Activated CD4-positive, alpha-beta T cell treated with anti-CD3 and anti-CD28 coated beads, Interleukin-2, amount 50 U/mL, for 24 hours (primary cell): ENCODE measurements around the gene ISG15.
"Not testable (repeated sequence)": the region's sequence is repeated elsewhere in the genome, so short reads cannot be mapped to it uniquely, and the experiment has no call there.

Experiments
- DNase-seq, 2 donors: peaks; one replicate each; pipeline ENCODE4 v3.0.0-alpha.2; 2020; ENCODE audit warnings: low read depth in 1 of 2, low spot score in 1 of 2

The ISG15 gene

DNA sequence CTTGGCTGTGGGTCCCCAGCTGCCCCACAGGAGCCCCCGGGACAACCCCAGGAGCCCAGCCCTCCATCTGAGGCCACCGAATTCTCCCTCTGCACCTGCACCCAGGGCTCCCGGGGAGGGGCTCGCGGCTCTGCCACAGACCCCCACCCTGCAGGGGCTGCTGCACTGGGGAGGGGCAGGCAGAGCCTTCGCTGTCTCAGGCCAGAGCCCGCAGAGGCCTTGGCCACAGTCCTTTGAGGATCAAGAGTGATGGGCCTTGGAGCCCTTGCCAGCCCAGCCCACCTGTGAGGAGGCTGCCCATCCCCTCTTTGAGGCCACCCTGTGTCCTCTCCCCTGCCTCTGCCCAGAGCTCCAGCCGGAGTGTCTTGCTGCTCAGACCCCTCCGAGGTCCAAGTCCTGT is 37.9 kb upstream of the ISG15 start:
- no peak for DNase-seq

DNA sequence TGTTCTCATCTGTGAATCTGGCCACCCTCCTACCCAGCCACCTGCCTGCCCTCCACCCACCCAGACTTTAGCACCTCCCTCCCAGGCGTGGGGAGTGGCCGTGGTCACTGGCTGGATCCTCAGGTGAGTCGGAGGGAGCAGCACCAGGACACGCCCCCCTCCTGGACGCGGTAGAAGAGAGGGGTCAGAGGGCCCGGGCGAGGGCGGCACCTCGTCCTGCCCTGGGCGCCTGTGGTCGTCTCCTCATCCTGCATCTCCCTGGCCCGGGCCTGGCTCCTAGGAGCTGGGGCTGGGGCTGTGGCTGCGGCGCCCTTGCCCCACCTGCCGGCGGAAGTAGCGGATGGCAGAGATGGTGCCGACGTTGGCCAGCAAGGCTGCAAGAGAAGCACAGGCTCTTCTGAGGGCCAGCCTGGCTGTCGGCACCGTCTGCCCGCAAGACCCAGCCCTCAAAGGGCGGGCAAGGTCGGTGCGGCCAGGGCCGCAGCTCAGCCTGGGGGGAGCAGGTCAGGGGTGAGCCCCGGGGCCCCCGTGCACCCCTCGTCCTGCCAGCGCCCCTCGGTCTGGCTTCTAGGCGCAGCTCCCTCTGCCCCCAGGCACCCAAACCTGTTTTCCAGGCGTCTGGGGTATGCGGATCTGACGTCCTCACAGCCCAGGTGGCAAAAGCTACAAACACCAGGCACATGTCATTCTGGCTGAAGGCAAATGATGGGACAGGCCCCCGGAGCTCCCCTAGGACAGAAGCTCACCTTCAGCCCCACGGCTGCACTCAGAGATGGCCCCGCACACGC is 37.2 kb upstream of the ISG15 start:
- DNase-seq, result peak in 1 of 2 donors; percentile 59

DNA sequence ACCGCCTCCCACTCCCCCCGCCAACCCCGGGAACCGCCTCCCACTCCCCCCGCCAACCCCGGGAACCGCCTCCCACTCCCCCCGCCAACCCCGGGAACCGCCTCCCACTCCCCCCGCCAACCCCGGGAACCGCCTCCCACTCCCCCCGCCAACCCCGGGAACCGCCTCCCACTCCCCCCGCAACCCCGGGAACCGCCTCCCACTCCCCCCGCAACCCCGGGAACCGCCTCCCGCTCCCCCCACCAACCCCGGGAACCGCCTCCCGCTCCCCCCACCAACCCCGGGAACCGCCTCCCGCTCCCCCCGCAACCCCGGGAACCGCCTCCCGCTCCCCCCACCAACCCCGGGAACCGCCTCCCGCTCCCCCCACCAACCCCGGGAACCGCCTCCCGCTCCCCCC is 36.5 kb upstream of the ISG15 start:
- DNase-seq, result not testable (repeated sequence)

DNA sequence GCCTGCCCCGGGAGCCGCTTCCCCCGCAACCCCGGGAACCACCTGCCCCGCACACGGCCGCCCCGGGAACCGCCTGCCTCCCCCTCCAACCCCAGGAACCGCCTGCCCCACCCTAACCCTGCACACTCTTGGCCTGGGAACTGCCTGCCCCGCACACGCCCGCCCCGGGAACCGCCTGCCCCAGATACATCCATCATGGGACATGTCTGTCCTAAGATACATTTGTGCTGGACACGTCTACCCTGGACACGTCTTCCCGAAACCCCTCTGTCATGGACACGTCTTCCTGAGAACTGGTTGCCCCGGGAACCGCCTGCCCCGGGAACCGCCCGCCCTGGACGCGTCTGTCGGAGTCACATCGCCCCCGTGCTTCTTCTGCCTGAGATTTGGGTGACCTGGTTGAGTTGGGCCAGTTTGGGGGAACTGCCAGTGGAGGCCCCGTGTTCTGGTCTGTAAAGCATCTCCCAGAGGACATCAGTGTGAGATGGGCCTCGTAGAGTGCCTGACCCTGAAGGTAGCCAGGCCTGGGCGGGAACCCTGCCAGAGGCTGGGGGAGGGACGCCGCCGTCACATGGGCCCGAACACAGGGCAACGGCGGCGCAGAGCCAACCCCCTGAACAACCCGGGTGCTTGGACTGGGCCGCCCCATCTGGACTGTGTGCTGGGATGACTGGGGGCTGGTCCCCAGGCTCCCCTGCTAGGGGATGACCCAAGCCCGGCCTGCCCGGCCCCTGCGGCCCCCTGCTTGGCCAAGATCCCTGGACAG is 35.0 kb upstream of the ISG15 start:
- no peak for DNase-seq

DNA sequence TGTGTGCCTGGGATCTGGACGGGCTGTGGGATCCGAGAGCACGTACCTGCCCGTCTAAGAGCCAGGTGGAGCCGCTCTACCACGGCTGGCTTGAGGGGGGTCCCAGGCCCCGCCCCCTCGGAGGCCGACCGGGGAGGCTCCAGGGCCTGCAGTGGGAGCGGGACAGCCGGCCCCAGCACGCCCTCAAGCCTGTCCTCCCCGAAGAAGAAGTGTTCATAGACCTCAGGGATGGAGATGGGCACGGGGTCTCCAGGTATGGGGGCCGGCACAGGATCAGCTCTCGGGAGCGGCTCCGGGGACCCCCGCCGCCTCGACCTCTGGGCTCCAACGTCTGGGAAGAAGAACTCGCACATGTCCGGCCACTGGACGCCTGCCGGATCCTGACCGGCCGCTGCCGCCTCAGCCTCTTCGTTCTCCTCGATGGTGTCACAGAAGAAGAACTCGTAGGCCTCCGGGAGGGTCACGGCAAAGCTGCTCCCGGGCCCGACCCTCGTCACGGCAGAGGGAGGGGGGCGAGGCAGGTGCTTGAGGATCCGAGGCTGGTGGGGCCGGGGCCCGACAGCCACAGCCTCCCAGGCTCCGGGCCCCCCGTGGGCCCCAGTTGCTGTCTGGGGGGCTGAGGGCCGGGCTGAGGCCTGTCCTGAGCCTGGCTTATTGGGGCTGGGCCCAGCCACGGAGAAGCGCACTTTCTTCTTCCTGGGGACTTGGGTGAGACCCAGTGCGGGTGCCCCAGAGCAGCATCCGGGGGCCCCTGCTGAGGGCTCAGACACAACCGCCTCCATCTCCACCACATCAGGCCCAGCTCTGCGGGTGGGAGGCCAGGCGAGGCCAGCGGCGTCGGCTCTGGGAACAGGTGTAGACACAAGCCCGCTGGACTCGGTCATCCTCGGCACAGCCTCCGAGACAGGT is 34.2 kb upstream of the ISG15 start:
- no peak for DNase-seq

DNA sequence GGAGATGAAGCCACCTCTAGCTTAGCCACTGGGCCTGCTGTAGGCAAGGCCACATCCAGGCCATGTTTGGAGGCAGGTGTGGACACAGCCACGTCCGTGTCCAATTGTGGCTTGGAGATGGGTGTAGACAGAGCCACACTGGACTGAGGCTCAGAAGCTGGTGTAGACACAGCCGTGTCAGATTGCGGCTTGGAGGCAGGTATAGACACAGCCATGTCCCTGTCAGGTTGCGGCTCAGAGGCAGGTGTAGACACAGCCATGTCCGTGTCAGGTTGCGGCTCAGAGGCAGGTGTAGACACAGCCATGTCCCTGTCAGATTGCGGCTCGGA is 33.6 kb upstream of the ISG15 start:
- DNase-seq, result no peak

DNA sequence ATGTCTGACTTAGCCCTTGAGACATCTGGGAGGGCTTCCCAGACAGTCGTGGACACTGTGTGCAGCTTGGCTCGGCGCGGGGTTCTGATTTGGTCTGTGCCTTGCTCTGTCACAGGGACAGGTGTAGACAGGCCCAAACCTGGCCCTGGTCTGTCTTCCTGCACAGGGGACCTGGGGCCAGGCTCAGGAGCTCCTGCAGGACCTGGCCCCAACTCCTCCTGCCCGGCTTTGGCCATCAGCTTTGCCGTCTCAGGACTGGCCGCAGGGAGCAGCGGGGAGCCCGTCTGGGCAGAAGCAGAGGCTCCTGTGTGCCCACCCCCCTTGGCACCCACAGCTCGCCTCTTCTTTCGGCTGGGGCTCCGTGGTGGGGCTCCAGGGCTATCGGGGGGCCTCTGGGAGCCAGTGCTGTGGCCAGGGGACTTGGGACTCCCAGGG is 33.1 kb upstream of the ISG15 start:
- DNase-seq, result no peak

DNA sequence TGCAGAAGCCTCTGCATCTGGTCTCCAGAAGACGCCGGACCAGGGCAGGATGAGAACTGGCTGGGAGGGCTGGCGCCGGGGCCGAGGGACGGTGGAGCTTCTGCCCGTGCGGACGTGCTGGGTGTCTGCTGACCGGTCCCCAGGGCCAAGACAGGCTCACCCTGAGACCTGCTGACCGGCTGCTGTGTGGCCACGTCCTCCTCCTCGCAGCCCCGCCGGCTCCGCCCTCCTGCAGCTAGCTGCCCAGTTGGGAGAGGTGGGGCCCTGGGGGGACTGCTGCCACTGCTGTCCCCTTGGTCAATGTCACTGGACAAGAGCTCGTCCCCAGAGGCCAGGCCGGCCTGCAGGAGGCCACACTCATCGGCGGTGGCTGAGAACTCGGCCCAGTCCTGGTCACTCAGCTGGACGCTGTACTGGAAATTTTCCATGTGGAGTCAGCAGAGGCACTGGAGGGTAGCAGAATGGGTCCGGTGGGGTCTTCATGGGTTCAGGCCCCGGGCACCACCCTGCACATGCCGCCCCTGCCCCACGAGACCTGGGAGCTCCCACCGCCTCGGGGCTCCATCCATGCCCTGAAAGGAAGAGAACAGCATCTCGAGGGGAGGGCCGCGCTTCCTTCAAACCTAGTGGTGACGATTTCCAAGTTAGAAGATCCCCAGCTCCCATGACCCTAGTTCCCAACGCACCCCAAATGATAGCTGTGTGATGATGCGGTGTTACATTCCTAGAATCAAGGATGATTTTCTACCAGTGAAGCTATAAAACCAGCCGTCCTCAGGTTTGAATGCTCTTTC is 32.5 kb upstream of the ISG15 start:
- DNase-seq, result no peak

DNA sequence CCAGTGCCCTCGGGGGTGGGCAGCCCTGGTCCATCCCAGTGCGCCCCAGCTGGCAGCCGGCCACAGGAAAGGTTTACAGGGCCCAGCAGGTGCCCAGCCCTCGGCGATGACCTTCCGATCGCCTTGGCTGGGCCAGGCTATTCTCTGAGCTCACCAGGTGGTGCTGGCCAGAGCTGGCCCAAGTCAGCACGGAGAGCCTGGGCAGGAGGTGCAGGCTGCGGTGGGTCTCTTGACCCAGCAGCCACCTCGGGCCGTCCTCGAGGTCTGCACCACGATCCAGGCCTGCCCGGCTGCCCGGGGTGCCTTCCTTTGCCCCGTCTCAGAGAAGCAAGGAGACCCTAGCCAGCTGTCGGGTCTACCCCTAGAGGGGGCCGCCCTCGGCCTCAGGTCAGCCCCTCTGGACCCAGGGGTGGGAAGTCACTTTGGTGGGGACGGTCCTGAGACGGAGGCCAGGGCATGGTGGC is 31.8 kb upstream of the ISG15 start:
- no peak for DNase-seq

DNA sequence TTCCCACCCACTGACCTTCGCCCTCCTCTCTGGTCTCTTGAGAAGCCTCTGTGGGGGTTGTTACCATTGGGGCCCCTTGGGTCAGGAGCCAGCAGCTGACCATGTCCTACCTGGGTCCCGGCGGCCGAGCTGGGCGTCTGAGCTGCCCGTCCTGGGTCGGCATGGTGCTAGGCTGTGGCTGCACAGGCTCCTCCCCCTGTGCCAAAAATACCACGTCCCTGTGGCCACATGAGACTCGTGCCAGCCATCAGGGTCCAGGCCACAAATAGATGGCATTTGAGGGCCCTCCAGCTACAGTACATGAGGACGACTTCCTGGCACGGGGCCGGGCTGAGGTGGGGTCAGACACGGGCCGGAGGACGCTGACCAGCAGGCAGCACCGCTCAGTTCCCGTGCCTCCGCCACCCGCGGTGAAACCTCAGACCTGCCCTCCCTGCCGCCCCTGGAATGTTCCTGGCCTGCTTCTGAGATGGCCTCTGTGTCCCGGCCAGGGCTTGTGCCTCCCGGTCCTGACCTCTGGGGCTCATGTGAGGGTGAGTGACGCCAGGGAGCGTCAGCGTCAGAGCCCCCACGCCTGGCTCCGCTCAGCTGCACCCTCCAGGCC is 31.2 kb upstream of the ISG15 start, which contains the start of gene PERM1:
TSS of gene PERM1 (minus strand) at position 139 of the 604 bp plus-strand sequence. CDS start 1,064 bp downstream, outside the sequence.
- DNase-seq, result no peak

DNA sequence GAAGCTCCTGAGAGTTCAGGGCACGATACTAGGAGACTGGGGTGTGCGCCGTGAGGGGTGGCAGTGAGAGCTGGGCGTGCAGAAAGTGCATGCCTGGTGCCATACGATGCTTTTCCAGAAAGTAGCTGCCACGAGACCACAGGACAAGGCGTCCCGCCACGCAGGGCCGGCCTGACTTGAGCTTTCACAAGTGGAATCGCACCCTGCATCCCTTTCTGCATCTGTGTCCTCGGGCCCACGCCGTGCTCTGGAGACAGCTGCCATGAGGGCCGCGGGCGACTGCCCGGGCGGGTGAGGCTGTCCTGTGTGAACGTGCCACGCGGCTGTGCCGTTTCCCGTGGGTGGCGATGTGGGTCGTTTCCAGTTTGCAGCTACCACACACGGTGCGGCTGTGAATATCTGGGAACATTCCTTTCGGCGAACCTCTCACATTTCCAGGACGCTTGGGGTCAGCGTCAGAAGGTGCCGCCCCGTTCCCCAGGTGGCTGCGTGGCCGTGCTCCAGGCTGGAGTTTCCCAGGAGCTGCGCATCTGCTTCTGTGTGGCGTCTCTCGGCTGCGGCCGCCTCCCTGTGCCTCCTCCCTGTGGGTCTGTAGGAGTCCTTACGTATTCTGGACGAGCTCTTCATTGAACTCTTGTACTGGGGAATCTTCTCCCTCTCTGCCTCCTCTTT is 30.4 kb upstream of the ISG15 start:
- DNase-seq, result no peak

DNA sequence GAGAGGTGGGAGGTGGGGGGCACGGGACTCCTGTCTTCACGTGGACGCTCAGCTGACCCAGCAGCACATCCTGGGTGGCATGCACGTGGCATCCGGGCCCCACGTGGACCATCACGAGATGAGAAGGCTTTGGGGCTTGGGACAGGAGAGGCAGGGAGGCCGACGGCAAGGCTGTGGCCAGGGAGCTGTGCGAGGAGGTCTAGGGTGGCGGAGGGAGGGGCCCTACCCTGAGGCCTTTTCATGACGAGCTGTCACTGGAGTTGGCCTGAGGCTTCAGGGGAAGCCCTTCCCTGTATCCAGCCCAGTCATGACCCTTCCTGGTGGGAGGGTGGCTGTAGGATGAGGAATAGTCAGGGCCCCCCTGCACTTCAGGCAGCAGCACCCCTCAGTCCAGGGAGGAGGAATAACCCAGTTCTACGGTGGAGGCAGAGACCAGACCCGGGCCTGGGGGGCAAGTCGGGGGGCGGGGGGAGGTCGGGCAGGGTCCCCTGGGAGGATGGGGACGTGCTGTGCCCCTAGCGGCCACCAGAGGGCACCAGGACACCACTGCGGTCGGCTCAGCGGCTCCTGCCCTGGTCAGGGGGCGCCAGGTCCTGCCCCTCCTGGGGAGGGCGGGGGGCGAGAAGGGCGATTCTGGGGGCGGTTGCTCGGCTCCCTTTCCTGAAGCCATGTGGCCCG is 29.4 kb upstream of the ISG15 start:
- DNase-seq, result peak; percentile 41 to 48

DNA sequence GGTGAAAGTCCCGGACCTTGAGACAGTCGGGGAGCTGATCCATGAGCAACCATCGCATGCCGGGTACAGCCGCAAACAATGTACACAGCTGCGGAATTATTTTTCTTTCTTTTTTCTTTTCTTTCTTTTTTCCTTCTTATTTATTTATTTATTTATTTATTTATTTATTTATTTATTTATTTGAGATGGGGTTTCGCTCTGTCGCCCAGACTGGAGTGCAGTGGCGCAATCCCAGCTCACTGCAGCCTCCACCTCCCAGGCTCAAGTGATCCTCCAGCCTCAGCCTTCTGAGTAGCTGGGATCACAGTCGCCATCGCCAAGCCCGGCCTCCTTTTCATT is 28.9 kb upstream of the ISG15 start:
- no peak for DNase-seq

DNA sequence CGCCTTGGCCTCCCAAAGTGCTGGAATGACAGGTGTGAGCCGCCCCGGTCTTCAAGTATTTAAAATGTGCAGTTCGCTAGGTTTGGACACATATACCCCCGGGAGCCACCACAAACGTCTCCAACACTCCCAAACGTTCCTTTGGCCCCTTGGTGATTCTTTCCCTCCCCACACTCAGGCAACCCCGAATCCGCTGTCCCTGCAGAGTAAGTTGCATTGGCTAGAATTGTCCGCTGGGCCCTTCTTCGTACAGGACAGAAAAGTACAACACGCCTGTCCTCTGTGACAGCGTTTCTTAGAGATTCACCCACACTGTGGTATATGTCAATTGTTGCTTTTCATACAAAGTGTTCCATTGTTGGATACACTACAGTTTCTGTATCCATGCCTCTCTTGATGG is 28.2 kb upstream of the ISG15 start:
- no peak for DNase-seq

DNA sequence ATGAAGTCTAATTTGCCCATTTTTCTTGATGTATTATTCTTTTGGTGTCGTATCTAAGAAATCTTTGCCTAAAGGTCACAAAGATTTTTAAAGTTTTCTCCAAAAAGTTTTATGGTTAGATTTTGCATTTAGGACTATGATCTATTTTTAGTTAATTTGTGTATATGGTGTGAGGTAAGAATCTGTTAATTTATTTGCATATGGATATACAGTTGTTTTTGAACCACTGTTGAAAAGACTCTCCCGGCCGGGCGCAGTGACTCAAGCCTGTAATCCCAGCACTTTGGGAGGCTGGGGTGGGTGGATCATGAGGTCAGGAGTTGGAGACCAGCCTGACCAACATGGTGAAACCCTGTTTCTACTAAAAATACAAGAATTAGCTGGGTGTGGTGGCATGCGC is 25.2 kb upstream of the ISG15 start:
- DNase-seq, result not testable (repeated sequence)

DNA sequence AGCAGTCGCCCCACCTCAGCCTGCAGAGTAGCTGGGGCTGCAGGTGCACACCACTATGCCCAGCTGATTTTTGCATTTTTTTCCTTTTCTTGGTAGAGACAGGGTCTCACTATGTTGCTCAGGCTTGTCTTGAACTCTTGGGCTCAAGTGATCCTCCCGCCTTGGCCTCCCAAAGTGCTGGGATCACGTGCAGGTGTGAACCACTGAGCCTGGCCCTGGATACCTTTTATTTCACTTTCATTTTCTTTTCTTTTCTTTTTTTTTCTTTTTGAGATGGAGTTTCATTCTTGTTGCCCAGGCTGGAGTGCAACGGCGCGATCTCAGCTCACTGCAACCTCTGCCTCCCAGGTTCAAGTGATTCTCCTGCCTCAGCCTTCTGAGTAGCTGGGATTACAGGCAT is 22.0 kb upstream of the ISG15 start:
- DNase-seq, result not testable (repeated sequence)

DNA sequence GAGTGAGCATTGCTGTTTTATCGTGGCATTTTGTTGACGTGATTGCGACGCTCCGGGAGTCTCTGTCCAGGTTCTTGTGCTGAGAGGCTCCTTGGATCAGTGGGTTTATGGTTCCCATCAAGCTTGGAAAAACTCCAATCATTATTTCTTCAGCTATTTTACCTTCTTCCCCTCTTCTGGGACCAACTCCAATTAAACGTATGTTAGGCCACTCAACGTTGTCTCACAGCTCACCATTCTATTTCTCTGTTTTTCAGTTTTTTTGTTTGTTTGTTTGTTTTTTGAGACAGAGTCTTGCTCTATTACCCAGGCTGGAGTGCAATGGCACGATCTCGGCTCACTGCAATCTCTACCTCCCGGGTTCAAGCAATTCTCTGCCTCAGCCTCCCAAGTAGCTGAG is 21.4 kb upstream of the ISG15 start:
- DNase-seq, result no peak

DNA sequence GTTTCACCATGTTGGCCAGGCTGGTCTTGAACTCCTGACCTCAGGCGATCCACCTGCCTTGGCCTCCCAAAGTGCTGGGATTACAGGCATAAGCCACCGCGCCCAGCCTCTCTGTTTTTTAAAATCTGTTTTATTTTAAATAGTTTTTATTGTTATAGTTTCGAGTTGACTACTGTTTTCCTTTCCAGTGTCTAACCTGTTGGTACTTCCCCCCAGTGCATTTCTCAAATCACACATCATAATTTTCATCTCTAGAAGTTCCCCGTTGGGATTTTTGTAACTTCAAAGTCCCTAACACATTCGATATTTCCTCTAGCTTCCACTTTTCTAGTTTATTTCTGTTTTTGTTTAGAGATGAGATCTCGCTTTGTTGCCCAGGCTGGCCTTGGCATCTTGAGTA is 20.9 kb upstream of the ISG15 start:
- DNase-seq, result no peak

DNA sequence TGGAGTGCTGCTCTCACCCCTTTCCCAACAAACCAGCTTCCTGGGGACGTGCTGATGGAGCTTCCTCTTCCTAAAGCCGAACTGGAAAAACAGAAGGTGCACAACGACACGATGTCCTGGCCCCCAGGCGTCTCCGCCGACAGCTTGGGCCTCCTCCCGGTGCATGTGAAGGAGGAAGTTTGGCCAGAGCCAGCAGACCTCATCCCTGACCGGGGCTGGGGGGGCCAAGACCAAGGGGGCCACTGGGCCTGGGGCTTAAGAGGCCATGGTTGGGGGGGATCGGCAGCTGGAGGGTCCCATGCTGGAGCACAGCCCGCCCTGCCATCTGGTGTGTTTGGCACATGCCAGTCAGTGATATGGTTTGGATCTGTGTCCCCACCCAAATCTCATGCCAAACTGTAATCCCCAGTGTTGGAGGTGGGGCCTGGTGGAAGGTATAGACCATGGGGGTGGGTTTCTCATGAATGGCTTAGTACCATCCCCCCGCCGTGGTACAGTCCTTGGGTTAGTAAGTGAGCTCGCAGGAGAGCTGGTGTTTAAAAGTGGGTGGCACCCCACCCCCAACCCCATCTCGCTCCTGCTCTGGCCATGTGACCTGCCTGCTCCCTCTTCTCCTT is 19.8 kb upstream of the ISG15 start:
- no peak for DNase-seq
